NCI-H510A (cell line): Measurements from ENCODE around the gene ATP2B2.
"Not testable (repeated sequence)": the region's sequence is repeated elsewhere in the genome, so short reads cannot be mapped to it uniquely, and the experiment has no call there.

Source experiments
- DNase-seq: peaks from one replicate; lab custom pipeline; 2025; lab: John Stamatoyannopoulos, UW

Gene ATP2B2

DNA sequence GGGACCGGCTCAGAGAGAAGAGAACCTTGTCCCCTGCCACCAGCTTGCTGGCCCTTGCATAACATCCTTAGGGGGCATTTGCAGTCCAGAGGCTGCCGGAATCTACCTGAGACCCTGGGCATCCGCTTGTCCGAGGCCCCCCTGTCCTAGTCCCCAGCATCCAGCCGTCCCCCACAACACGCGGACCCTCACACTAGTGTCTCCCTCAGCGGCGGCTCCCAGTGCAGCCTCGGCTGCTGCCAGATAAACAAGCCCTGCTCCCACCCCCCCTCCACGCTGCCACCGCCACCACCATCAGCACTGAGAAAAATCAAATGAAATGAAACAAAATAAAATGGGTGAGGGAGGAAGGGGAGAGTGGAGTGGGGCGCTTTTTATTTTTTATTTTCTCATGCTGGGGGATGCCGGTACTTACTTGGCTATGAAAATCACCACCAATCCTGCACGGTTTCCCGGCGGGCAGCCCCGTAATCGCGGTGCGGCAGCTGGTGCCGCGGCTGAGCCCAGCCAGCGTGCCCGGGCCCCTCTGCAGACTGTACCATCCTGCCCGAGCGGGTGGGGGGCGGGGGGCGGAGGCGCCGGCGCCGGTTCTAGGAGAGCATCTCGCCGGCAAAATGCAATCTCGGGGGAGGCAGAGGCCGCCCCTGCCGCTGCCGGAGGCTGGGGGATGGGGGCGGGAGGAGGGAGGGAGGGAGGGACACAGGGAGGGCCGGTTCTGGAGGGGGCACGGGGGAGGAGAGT, at the start of gene ATP2B2:
Gene ATP2B2, minus strand, starts transcription at position 537 of the 741 bp plus-strand sequence. CDS start 56,043 bp downstream, outside the sequence.
- no peak for DNase-seq

DNA sequence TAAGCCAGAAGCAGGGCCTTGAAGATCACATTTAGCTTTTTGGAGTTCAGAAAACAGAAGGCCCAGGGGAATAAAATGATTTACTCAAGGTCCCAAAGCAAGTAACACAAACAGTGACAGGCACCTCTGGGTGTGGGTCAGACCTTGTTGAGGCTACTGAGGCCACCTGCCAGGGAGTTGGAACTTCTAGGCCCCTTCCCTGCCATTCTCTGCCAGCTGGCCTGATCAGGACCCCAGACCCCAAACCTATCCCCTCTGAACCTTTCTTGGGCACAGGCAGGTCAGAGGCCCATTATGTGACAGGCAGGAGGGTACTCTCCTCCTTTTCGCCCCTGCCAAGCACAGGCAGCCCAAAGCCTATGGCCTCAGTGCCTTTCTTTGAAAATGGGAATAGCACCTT, 49.4 kb upstream of the ATP2B2 start:
- DNase-seq = no peak

DNA sequence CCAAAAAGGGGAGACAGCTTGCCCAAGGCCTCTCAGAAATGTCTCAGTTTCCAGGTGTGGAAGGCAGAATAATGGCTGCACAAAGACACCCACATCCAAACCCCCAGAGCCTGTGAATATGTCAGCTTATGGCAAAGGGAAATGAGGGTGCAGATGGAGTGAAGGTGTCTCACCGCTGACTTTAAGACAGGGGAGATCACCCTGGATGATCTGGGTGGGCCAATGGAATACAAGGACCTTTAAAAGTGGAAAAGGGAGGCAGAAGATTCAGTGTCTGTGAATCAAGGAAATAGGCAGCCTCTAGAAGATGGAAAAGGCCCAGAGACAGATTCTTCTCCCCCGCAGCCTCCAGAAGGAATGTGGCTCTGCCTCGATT, 48.8 kb upstream of the ATP2B2 start:
- no peak for DNase-seq

DNA sequence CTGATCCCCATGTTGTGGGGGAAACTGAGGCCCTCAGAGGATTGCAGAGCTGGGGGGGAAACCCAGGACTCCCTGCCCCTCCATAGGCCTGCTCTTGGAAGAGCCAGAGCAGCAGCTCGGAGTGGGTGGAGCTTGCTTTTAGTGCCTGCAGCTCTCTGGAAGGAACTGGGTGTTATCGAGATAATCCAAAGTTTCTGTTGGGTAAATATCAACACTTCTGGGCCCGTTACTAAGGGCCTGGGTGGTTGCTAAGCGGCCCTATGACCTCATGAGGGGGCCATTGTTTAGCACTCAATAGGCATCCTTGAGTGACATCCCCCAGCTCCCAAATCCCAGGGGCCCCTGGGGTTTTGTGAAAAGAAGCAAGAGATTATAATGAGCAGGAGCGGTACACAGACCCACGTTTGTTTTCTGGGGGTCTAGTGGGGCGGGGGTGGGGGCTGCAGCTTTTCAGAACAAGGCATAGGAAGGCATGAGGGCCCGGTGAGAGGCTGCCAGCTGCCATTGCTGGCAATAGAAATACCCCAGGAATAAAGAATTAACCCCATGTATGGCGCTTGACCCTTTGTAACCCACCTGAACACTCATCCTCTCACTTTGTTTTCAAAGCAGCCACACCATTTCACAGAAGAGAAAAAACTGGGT, 48.3 kb upstream of the ATP2B2 start:
- no peak for DNase-seq

DNA sequence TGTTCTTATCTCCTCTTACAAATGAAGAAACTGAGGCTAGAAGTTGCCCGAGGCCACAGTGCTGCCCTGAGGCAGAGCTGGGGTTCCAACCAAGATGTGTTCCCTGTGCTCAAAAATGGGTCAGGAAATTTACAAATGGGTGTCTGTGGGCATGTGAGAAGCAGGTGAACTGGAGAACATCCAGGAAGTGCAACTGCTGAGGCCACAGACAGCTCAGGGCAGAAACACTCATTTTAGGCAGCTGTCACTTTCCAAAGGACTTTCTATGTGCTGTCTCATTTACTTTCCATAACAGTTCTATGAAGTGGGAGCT, 47.2 kb upstream of the ATP2B2 start:
- no peak for DNase-seq

DNA sequence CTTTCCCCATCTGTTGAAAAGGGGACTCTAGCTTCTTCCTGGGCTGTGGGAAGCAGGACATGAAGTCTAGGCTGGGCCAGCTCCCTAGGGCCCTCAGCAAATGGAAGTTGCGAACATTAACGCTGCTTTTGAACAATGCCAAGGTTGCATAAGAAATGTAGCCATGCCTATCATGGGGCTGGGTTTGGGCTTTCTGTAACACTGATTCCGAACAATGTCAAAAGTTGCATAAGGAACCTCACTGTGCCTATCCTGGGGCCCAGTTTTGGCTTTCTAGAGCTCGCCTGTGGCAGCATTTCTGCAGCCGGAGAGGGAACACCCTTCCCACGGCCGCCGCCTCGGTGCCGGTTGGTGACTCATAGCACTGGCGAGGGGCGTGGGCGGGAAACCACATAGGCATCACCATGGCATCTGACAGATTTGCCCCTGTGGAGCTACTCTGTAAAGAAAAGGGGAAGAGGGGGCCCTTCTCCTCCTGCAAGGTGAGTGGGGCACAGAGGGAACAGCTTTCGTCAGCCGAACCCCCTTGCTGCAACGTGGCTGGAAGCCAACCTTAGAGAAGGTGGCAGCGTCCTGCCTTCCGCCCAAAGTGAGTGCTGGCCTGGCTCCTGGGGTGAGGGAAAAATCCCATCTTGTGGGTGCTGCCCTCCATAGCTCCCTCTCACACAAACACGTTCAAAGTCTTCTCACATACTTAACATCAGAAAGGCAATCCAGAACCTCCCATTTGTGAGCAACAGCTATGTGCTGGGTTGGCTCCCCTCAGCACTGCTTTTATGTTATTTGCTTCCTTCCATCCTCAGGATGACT, 46.6 kb upstream of the ATP2B2 start:
- no peak for DNase-seq

DNA sequence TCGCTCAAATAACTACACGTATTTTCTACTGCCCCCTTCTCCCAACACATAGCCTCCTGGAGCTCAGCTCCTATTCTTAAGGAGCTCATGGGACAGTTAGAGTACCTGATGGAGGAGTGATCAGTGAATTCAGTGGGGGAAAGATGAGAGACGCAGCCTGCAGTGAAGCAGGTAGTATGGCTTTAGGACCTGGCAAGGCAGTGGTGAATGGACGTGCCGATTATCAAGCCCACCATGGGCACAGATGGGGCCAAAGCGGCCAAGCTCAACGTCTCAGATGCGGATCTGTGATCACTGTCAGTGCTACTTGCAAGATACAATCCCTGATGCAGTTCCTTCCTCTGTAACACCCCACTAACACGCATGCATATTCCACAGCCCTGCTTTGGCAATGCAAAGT, 45.8 kb upstream of the ATP2B2 start:
- no peak for DNase-seq

DNA sequence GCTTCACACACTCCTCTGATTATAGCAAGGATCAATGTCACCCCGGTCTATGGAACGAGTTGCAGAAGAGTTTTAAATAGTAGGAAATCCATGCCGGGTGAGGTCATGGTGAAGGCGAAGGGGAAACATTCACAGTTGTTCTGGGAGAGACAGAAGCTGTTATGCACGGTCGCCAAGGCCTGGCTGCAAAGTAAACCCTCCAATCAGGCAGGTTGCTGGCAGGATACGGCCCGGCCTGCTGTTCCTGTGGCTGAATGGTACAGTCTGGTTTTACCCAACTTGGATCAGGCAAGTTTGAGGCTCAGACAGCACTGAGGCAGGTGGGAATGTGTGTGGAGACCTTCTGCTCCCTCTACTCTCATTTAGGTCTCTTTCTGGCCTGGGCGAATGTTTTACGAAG, 45.3 kb upstream of the ATP2B2 start:
- no peak for DNase-seq

DNA sequence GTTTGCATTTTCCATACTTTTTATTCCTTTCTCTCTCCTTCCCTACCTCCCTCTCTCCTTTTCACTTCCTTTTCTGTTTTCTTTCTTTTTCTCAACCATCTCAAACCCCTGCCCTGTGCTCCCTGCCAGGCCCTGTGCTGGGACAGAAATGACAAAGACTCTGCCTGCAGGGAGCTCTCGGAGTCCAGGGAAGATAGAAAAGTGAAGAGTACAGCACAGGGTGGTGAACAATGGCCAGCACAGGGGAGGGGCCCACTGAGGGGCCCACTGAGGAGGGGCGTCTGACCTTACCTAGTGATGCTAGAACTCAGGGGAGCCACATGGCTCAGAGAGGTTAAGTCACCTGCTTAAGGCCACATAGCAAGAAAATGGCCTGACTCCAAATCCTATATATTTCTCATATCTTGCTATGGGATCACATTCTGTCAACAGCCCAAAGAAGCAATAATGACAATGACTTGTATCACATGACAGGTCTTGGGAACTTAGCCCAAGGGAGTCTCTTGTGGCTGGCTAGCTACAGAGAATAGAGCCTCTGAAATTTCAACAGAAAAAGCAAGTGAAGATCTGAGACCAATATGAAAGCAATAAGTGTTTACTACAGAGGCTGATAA, 44.3 kb upstream of the ATP2B2 start:
- no peak for DNase-seq

DNA sequence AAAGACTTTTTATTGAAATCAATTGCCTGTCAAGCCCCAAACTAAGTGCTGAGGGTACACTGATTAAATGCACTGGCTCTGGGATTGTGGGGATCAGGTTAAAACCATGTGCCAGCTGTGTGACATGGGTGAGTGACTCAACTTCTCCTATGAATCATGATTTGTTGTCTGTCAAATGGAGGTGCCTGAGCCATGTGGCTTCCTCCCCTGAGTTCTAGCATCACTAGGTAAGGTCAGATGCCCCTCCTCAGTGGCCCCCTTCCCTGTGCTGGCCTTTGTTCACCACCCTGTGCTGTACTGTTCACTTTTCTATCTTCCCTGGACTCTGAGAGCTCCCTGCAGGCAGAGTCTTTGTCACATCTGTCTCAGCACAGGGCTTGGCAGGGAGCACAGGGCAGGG, 43.6 kb upstream of the ATP2B2 start:
- no peak for DNase-seq

DNA sequence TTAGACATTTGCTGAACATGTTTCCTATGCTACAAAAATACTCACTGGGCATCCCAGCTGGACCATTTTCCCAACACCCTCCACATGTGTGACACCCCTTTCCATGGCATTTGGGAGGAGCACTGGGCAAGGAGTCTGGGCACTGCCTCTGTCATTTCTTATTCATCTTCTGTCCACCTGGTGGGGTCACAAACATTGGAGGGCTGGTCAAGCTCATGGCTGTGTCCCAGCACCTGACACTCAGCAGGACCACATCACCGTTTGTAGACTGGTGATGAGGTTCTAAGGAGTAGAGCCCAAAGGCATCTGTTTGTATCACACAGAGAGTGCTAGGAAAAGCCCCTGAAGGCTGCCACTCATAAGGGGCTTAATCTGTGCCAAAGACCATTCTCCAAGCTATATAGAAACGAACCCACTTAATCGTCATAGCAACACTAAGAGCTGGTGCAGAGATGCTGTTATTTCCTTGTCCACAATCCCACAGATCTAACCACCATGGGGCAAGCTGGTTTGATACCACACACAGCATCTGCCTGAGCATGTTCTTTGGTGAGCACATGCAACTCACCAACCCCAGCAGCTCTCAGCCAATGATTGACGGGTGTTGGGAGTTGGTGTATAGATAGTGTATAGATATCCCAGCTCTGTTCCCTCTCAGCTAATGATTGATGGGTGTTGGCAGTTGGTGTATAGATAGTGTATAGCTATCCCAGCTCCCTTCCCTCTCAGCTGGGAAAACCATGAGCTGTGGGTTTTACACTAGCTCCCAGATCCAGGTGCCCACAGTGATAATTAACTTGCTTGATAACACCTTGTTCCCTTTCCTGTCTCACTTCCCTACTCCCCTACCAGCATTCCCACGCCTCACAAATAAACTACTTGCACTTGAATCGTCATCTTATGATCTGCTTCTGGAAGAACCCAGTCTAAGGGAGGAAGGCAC, 42.7 kb upstream of the ATP2B2 start:
- no peak for DNase-seq

DNA sequence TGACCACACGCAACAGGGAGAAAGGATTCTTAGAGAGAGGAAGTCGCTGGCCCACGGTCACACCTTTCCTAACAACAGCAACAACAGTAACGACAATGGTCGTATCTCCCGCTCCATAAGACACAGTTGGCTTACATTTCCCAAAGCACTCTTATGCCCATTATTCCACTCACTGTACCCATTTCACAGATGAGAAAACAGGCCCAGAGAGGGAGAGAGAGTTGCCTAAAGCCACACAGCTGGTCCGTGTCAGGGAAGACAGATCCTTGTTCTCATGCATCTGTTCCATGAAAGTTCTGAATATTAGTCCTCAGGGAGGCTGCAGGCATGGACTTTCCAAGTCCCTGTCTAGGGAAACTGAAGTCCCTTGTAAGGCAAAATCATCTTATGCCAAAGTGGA, 42.0 kb upstream of the ATP2B2 start:
- DNase-seq = no peak

DNA sequence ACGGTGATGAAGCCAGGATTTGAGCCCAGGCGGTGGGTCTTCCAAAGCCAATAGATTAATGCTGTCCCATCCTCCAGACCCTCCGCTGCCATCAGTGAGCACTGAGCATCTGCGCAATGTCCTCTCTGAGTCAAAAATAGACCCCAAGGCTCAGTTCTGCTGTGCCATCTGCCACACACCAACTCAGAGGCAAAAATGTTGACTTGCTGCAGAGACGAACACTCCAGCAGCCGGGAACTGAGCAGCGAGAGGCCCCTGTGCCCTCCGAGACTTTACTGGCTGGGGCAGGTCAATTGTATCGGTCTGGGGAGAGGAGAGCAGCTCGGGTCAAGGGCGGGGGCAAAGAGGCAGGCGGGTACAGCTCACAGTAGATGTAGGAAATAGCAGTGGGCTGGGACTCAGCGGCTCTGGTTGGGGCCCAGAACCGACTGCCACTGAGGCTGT, 41.5 kb upstream of the ATP2B2 start:
- no peak for DNase-seq

DNA sequence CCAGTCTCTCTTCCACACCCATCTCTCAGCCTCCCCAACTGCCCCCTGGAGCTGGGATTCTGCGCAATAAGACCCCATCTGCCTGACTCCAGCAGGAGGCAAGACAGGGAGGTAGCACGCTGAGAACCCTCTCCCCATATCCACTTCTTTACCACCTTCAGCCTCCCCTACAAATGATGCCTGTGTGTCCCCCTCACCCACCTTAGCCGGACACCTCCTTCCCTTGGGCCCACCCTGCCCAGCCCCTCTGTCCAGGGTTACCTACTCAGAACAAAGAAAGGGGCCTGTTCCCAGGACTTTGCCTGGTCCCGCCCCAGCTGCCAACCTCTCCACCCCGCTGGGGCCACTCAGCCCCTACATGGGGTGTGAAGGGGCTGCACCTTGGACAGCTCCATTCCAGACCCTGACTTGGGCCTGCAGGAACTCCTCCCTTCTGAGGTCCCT, 40.8 kb upstream of the ATP2B2 start:
- no peak for DNase-seq

DNA sequence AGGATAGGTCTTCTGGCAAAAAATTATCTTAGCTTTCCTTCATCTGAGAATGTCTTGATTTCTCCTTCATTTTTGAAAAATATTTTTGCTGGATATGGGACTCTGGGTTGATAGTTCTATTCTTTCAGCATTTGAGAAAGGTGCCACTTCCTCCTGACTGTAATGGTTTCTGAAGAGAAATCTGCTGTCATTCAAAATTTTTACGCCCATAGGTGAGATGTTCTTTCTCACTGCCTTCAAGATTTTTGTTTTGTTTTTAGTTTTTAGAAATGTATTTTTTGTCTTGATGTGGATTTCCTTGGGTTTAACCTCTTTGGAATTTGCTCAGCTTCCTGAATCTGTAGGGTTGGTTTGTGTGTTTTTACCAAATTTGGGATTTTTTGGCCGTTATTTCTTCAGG, 37.1 kb upstream of the ATP2B2 start:
- DNase-seq = no peak

DNA sequence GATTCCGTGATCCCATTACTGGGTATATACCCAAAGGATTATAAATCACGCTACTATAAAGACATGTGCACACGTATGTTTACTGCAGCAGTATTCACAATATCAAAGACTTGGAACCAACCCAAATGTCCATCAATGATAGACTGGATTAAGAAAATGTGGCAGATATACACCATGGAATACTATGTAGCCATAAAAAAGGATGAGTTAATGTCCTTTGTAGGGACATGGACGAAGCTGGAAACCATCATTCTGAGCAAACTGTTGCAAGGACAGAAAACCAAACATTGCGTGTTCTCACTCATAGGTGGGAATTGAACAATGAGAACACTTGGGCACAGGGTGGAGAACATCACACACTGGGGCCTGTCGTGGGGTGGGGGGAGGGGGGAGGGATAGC, 35.0 kb upstream of the ATP2B2 start:
- not testable (repeated sequence) for DNase-seq

DNA sequence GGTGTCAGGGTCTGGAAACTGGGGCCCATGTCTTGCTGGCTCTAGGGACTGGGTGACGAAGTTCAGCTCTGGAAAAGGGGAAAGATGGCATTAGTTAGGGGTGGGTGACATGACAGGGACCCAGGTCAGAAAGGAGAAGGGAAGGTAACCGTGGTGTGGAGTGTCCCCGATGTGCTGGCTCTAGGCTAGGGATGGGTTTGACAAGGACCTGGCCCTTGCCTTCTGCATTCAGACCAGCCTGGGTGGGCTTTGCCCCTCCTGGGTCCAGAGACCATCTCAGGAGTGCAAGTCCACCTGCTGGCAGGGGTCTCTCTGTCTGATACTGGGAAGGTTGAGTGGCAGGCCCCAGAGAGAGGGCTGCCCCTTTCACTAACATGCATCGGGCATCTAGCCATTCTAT, 28.7 kb upstream of the ATP2B2 start:
- DNase-seq = no peak

DNA sequence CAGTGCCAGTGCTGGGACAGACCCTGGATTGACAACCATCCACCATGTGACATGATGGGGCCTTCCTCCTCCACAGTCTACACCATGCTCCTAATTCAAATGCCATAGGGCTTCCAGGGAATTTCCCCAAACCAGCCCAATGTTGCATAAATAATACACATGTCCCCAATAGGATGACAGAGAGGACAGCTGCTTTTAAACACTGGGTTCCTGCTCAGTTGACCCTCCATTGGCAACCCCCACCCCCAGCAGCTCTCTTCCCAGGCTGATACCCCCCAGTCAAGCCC, 28.3 kb upstream of the ATP2B2 start:
- DNase-seq = no peak

DNA sequence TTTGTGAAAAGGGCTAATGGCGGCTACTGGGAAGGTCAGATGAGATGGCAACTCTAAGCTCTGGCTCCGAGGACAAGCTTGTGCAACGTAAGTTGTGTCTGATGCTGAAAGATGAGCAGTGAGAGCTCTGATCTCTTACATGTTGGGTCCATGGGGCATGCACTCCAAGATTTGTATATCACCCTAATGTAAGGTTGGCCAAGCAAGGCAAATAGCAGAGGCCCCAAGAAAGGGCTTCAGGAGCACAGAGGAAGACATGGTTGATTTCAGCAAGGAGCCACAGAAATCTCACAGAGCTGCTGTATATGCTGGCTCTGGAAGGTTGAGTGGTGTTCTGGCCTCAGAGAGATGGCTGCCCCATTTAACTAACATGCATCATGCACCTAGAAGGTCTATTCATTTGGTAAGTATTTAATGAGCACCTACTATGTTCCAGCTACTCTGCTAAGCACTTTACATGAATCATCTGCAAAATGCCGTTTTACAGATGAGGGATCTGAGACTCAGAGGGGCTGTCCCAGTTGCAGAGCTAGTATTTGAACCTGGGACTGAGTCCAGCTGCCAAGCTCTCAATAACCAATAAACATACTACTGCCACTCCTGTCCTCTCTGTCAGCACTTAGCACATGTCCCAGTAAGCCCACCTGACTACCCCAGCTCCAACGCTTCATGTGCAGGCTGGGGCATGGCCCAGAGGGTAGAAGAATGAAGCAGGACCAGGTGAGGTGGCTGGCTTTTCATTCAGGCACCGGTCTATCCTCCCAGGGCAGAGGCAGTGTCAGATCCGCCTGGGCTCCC, 27.8 kb upstream of the ATP2B2 start:
- DNase-seq = no peak

DNA sequence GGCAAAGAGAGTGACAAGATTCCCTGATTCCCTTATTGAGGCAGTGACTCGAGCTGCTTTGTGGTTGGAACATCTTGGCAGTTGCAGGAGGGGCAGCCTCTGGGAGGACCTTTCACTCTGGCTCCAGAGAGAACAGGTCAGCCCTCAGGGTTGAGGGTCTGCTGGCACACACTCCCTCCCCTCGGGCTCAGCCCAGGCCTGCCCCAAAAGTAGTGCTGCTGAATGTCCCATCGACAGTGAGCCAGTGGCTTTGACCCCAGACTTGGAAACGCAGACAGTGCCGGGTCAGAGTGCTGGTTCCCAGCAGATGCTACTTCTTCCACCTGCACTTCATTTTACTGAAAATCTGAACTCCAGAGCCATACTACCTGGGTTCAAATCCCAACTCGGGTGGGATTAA, 25.6 kb upstream of the ATP2B2 start:
- no peak for DNase-seq

DNA sequence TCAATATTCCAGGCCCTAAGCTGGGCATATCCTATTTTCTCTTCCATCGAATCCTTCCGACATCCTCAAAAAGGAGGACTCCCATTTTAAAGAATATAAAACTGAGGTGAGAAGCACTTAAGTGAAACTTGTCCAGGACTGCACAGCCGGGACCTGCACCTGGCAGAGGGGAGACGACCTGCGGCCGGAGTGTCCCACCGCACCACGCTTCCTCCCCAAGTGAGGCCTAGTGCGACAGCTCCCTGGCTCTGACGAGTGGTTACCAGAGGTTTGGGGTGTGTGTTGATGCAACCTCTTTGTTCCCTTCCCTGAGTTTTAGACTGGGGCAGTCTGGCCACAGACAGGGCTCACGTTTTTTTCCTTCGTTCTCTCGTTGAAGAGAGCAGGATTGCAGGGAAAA, 24.9 kb upstream of the ATP2B2 start:
- no peak for DNase-seq
